Spinal cord (tissue), 10 donors: ENCODE results near the gene HSH2D. TPM values are rescaled to one million over a fixed set of nuclear protein-coding genes. Genes with fewer than 3 reads are reported as not detected.

Experiments used
- DNase-seq, 6 donors: peaks; one replicate each; pipeline versions ENCODE4 v3.0.0 to v3.0.0-alpha.2; 2013 to 2015; ENCODE audit warnings: low spot score in 6 of 6, low read depth in 4 of 6
- H3K27ac ChIP-seq: one replicate; pipeline ENCODE4 v1.5.1; 2013; ENCODE audit warnings: low read depth, low read length, control low read depth
- H3K27me3 ChIP-seq: one replicate; pipeline ENCODE4 v1.6.1; 2013; ENCODE audit warnings: low read length; ENCODE audit not compliant: control insufficient read depth, insufficient read depth
- H3K36me3 ChIP-seq: one replicate; pipeline ENCODE4 v1.6.1; 2013; ENCODE audit warnings: low read length; ENCODE audit not compliant: control insufficient read depth, insufficient read depth
- H3K4me1 ChIP-seq: one replicate; pipeline ENCODE4 v1.6.1; 2013; ENCODE audit warnings: low read length; ENCODE audit not compliant: control insufficient read depth, insufficient read depth
- H3K4me3 ChIP-seq: one replicate; pipeline ENCODE4 v1.5.1; 2013; ENCODE audit warnings: low read depth, low read length, control low read depth
- H3K9me3 ChIP-seq: one replicate; pipeline ENCODE4 v1.6.1; 2013; ENCODE audit warnings: low read length; ENCODE audit not compliant: control insufficient read depth, insufficient read depth
- WGBS: methylation state at CpG from one replicate; pipeline ENCODE4 v1.1.5; 2013; ENCODE audit warnings: missing lambda C conversion rate; ENCODE audit not compliant: insufficient coverage; 5-methylcytosine and 5-hydroxymethylcytosine counted together
- polyA plus RNA-seq, 2 donors: library from polyadenylated mRNA; unstranded; fragments of 120-200 nt; gene quantifications; one replicate each; pipeline ENCODE4 v1.2.1, GENCODE V29; 2013; ENCODE audit not compliant: insufficient read length in 2 of 2
- total RNA-seq, 2 donors: library from RNA; depleted of rRNA in 1 of 2; stranded (reverse); fragments of 120-200 nt in 1 of 2; fragments of >200 nt in 1 of 2; gene quantifications; one replicate each; pipeline versions ENCODE4 v1.2.3 to v1.2.4, GENCODE V29; 2013 to 2014
- donor health status: healthy.

HSH2D gene
- total and polyA plus RNA-seq, 4 donors, result 0.11 to 0.79 (median 0.34) TPM

- DNase-seq, result peak; percentile 99 to 100 (median 100)
- H3K36me3 ChIP-seq, result peaks cover 27% of the 10 kb centered on the region
- H3K4me1 ChIP-seq, result peaks cover 15% of the 10 kb centered on the region
- no peaks in the 10 kb centered on the region for H3K27me3 ChIP-seq
- under 1% methylated on average over 39 of the region's 39 CpGs for WGBS
- H3K9me3 ChIP-seq, result no peaks in the 10 kb centered on the region
- H3K27ac ChIP-seq, result peak within 1 kb of the TSS; percentile 62
- H3K4me3 ChIP-seq, result peak within 1 kb of the TSS; percentile 89
Measured at GRCh38 chr19:16185123-16185767, 41.8 kb downstream of the HSH2D start, which contains the start of gene FAM32A. Gene FAM32A, plus strand, starts transcription at chr19:16185410. Its CDS starts 33 bp downstream, at chr19:16185443.

GRCh38 chr19:16185768-16186123, 42.3 kb downstream of the HSH2D start:
- H3K4me1 ChIP-seq, result peaks cover 15% of the 10 kb centered on the region
- H3K36me3 ChIP-seq, result peaks cover 32% of the 10 kb centered on the region
- no peaks in the 10 kb centered on the region for H3K9me3 ChIP-seq
- no peaks in the 10 kb centered on the region for H3K27me3 ChIP-seq
- peak overlapping the region; percentile 89 for H3K4me3 ChIP-seq
- DNase-seq, result peak in 2 of 6 donors; percentile 54 to 64
- peak overlapping the region; percentile 62 for H3K27ac ChIP-seq
- WGBS, result 1% methylated on average over 20 of the region's 20 CpGs

GRCh38 chr19:16188521-16188920, 45.0 kb downstream of the HSH2D start:
- H3K9me3 ChIP-seq, result no peaks in the 10 kb centered on the region
- H3K27me3 ChIP-seq, result no peaks in the 10 kb centered on the region
- H3K27ac ChIP-seq, result no peak overlapping the region
- peaks cover 15% of the 10 kb centered on the region for H3K4me1 ChIP-seq
- WGBS, result 98% methylated on average over 3 of the region's 3 CpGs
- DNase-seq, result no peak
- peaks cover 58% of the 10 kb centered on the region for H3K36me3 ChIP-seq
- no peak overlapping the region for H3K4me3 ChIP-seq

- peaks cover 70% of the 10 kb centered on the region for H3K36me3 ChIP-seq
- WGBS, result 100% methylated on average over 3 of the region's 6 CpGs
Measured at GRCh38 chr19:16190198-16190597, 46.7 kb downstream of the HSH2D start.

GRCh38 chr19:16190736-16191135, 47.3 kb downstream of the HSH2D start:
- no peaks in the 10 kb centered on the region for H3K9me3 ChIP-seq
- no peak overlapping the region for H3K27ac ChIP-seq
- peaks cover 70% of the 10 kb centered on the region for H3K36me3 ChIP-seq
- no peak overlapping the region for H3K4me3 ChIP-seq
- no peak for DNase-seq
- H3K4me1 ChIP-seq, result peaks cover 10% of the 10 kb centered on the region
- WGBS, result no CpG with 5 or more reads among the region's 10 CpGs
- H3K27me3 ChIP-seq, result no peaks in the 10 kb centered on the region

More at GRCh38 chr19:16190198-16190597, 46.7 kb downstream of the HSH2D start:
- peaks cover 10% of the 10 kb centered on the region for H3K4me1 ChIP-seq
- H3K27me3 ChIP-seq, result no peaks in the 10 kb centered on the region
- H3K27ac ChIP-seq, result no peak overlapping the region
- H3K9me3 ChIP-seq, result no peaks in the 10 kb centered on the region
- DNase-seq, result no peak
- H3K4me3 ChIP-seq, result no peak overlapping the region

- Histone ChIP-seq H3K27me3 (no peaks in the 10 kb centered on the region), H3K9me3 (no peaks in the 10 kb centered on the region), H3K27ac (no peak overlapping the region), H3K4me1 (peaks cover 7% of the 10 kb centered on the region), H3K36me3 (peaks cover 70% of the 10 kb centered on the region), H3K4me3 (no peak overlapping the region)
- 87% methylated on average over 16 of the region's 16 CpGs for WGBS
- DNase-seq, result no peak
Measured at GRCh38 chr19:16191216-16191908, 47.9 kb downstream of the HSH2D start.

- DNase-seq, result no peak
- H3K36me3 ChIP-seq, result peaks cover 58% of the 10 kb centered on the region
- no peaks in the 10 kb centered on the region for H3K9me3 ChIP-seq
- H3K4me3 ChIP-seq, result no peak overlapping the region
- peaks cover 5% of the 10 kb centered on the region for H3K4me1 ChIP-seq
- H3K27me3 ChIP-seq, result no peaks in the 10 kb centered on the region
- no peak overlapping the region for H3K27ac ChIP-seq
- 52% methylated on average over 6 of the region's 10 CpGs for WGBS
Measured at GRCh38 chr19:16193466-16193865, 50.0 kb downstream of the HSH2D start.

GRCh38 chr19:16197188-16197621, 53.7 kb downstream of the HSH2D start:
- WGBS, result 43% methylated on average over 1 of the region's 2 CpGs
- peak in 1 of 6 donors; percentile 20 for DNase-seq
- peak overlapping the region; percentile 71 for H3K27ac ChIP-seq
- H3K27me3 ChIP-seq, result no peaks in the 10 kb centered on the region
- peak overlapping the region; percentile 78 for H3K4me3 ChIP-seq
- H3K4me1 ChIP-seq, result peaks cover 23% of the 10 kb centered on the region
- H3K9me3 ChIP-seq, result no peaks in the 10 kb centered on the region
- peaks cover 49% of the 10 kb centered on the region for H3K36me3 ChIP-seq

- Histone ChIP-seq H3K4me3 (peak within 1 kb of the TSS; percentile 78), H3K9me3 (no peaks in the 10 kb centered on the region), H3K27ac (peak within 1 kb of the TSS; percentile 71), H3K27me3 (no peaks in the 10 kb centered on the region), H3K36me3 (peaks cover 47% of the 10 kb centered on the region), H3K4me1 (peaks cover 23% of the 10 kb centered on the region)
- whole genome bisulfite sequencing, result under 1% methylated on average over 65 of the region's 65 CpGs
- DNase-seq, result peak; percentile 90 to 99 (median 97)
Measured at GRCh38 chr19:16197622-16198369, 54.3 kb downstream of the HSH2D start, which contains the start of gene AP1M1. Gene AP1M1, plus strand, starts transcription at chr19:16197911. Its CDS starts 116 bp downstream, at chr19:16198027.
